ENCODE results near the gene TAS1R1.

- TF ChIP-seq CTCF (IDR thresholded peaks at IDR 0.05), result no peak
- no peak for TF ChIP-seq TCF7L2 (IDR thresholded peaks at IDR 0.05; ENCODE audit: low read depth, low read length)
- no peak for TF ChIP-seq POLR2AphosphoS5 (IDR thresholded peaks at IDR 0.05; ENCODE audit: low read depth, low read length)
Observed at GRCh38 chr1:6538956-6539355, 16.2 kb upstream of the TAS1R1 start.

All from Panc1 (cell line).